Testis (tissue), 3 donors: ENCODE results near the gene POU3F1. TPM values are rescaled to one million over a fixed set of nuclear protein-coding genes. Genes with fewer than 3 reads are reported as not detected.

Experiments
- DNase-seq: peaks from one replicate; pipeline ENCODE4 v3.0.0-alpha.2; 2019
- H3K27ac ChIP-seq, 2 donors: fragments of 200-600 bp; sonication (generic); one replicate each; pipeline ENCODE4 v1.5.1; 2019
- H3K27me3 ChIP-seq: fragments of 200-600 bp; sonication (generic); one replicate; pipeline ENCODE4 v1.5.1; 2019
- H3K36me3 ChIP-seq: fragments of 200-600 bp; sonication (generic); one replicate; pipeline ENCODE4 v1.5.1; 2017; ENCODE audit warnings: low read depth; ENCODE audit errors: missing control alignments
- H3K4me1 ChIP-seq: fragments of 200-600 bp; sonication (generic); one replicate; pipeline ENCODE4 v1.5.1; 2019
- H3K4me3 ChIP-seq, 2 donors: fragments of 200-600 bp; sonication (generic); one replicate each; pipeline ENCODE4 v1.5.1; 2017 to 2019
- H3K9me3 ChIP-seq: fragments of 200-600 bp; sonication (generic); one replicate; pipeline ENCODE4 v1.5.1; 2017
- POLR2A ChIP-seq: fragments of 450-650 bp; IDR thresholded peaks from one replicate; pipeline ENCODE4 v1.6.1; 2017; ENCODE audit warnings: antibody characterized with exemption, mild to moderate bottlenecking, moderate library complexity
- WGBS, 2 donors: methylation state at CpG; one replicate each; pipeline ENCODE4 v1.1.5; 2018; 5-methylcytosine and 5-hydroxymethylcytosine counted together
- intact Hi-C: fragments of 100-400 bp; cut with DNase I; formaldehyde crosslinking; loops from one replicate; pipeline ENCODE4 v1.15.1; 2023; ENCODE audit warnings: low total_unique reads
- polyA plus RNA-seq: library from polyadenylated mRNA; stranded (reverse); fragments of 350-450 nt; fragmentation: Illumina TruSeq; extraction: RNeasy Lipid Tissue Mini Kit (QIAGEN cat#74804); gene quantifications from one replicate; pipeline ENCODE4 v1.2.3, GENCODE V29; 2014; ENCODE audit warnings: low read depth, low replicate concordance; ENCODE audit not compliant: insufficient read depth
- total RNA-seq, 2 donors: library from RNA; depleted of rRNA; stranded (reverse); fragments of >200 nt; gene quantifications; one replicate each; pipeline ENCODE4 v1.2.3, GENCODE V29; 2016
- TF ChIP-seq, protein P1 (sequence below), 3 experiments: fragments of 450-650 bp in 2 of 3; fragments of 200-600 bp in 1 of 3; sonication (generic) in 1 of 3; IDR thresholded peaks; one replicate each; pipeline ENCODE4 v1.5.1; 2016 to 2019; ENCODE audit warnings: antibody characterized with exemption in 3 of 3, mild to moderate bottlenecking in 2 of 3, moderate library complexity in 1 of 3

POU3F1 gene
- total and polyA plus RNA-seq, 3 donors from 2014 or later: 1.6 to 6.8 (median 6.0) TPM

DNA sequence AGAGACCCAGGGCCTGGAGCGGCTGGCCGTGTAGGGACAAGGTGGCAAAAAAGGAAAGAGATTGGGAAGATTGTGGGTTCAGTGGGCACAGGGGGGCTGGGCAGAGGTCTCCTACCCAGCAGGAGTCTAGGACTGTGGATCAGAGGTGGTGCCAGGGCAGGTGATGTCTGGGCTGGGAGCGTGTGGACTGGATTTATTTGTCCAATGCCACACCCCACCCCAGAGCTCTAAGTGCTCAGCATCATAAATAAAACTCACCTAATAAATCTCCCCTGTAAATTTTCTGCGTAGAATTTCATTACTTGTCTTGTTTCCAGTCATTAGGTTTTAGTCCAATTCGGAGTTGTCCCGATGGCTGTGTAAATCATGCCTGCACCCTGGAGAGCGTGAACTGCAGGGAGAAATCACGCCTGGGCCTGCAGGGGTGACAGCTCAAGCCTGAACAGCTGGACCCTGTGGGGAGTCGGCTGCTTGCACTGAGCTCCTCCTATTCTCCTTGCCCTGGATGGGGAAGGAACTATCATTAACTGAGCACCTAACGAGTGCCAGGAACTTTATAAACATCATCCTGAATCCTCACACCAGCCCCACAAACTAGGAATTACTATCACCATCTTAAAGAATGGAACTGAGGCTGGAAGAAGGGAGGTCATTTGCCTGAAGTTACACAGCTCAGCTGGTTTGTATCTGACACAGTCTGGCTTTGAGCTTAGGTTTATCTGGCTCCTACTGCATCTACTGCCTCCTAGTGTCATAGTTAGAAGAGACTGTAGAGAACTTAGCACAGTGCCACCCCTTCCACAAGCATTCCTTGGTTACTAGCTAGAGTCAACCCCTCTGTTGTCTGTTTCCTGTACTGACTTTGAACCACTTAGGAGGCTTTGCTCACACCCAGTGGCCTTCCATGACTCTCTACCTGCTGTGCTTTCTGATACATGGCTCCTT is 25.0 kb upstream of the POU3F1 start:
- DNase-seq: no peak
- 77 to 81% methylated on average over 10 of the region's 10 CpGs for WGBS, 2 donors
- no peak for TF ChIP-seq POLR2A
- TF ChIP-seq, protein P1, sequence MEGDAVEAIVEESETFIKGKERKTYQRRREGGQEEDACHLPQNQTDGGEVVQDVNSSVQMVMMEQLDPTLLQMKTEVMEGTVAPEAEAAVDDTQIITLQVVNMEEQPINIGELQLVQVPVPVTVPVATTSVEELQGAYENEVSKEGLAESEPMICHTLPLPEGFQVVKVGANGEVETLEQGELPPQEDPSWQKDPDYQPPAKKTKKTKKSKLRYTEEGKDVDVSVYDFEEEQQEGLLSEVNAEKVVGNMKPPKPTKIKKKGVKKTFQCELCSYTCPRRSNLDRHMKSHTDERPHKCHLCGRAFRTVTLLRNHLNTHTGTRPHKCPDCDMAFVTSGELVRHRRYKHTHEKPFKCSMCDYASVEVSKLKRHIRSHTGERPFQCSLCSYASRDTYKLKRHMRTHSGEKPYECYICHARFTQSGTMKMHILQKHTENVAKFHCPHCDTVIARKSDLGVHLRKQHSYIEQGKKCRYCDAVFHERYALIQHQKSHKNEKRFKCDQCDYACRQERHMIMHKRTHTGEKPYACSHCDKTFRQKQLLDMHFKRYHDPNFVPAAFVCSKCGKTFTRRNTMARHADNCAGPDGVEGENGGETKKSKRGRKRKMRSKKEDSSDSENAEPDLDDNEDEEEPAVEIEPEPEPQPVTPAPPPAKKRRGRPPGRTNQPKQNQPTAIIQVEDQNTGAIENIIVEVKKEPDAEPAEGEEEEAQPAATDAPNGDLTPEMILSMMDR (IDR thresholded peaks at IDR 0.05): no peak
- H3K27me3 ChIP-seq: no peaks in the 10 kb centered on the region
- no peak overlapping the region for H3K4me3 ChIP-seq
- intact Hi-C loops: no loop called here
- H3K36me3 ChIP-seq: no peaks in the 10 kb centered on the region
- no peak overlapping the region for H3K27ac ChIP-seq
- no peaks in the 10 kb centered on the region for H3K9me3 ChIP-seq
- no peaks in the 10 kb centered on the region for H3K4me1 ChIP-seq

DNA sequence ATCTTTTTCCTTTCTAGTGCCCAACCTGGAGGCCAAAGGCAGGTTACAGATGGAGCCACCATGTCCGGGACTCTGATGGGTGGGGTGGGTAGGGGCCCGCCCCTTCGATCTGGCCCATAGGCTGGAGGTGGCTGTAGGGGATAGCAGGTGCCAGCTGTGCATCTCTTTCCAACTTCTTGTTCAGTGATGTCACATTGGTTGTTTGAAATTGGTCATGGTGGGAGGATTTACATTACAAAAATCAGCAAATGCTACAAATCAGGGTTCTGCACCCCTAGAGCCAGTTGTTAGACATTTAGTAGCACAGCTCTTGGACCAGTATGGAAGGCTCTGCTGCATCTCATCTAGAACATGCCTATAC is 22.4 kb upstream of the POU3F1 start:
- no peaks in the 10 kb centered on the region for H3K4me1 ChIP-seq
- intact Hi-C loops: no loop called here
- TF ChIP-seq, protein P1 (IDR thresholded peaks at IDR 0.05): no peak
- TF ChIP-seq POLR2A: no peak
- H3K36me3 ChIP-seq: no peaks in the 10 kb centered on the region
- H3K4me3 ChIP-seq: no peak overlapping the region
- no peaks in the 10 kb centered on the region for H3K9me3 ChIP-seq
- H3K27me3 ChIP-seq: no peaks in the 10 kb centered on the region
- no peak overlapping the region for H3K27ac ChIP-seq
- no peak for DNase-seq
- WGBS, 2 donors: 92 to 95% methylated on average over 3 of the region's 3 CpGs

DNA sequence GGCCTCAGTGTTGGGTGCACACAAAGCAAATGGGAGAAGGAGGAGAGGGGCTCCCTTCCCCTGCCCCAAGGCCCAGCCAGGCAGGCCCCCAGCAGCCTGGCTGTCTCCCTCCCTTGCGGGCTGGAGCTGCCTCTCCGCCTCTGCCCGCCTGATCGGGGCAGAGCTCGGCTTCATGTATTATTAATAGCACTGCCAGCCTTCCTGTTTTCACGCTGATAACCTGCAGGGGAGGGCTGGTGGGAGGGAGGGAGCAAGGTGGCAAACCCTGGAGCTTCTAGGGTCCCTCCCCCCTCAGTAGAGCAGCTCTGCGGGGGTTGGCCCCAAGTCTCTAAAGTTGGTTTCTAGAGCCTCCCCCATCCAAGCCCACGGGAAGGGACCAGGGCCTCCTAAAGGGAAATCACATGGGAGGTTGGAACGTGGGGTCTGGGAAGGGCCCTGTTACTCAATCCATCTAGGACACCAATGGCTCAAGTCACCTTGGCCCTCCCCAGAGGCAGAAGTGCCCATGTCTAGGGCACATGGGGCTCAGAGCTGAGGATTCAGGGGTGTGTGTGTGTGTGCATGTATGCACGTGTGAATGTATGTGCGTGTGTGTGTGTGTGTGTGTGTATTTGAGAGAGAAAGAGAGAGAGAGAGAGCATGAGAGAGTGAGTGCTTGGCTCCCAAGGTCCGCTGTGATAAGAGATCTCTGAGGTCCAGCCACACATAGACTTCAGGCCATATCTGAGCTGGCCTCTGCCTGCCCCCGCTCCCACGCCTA is 21.8 kb upstream of the POU3F1 start:
- H3K9me3 ChIP-seq: no peaks in the 10 kb centered on the region
- no peaks in the 10 kb centered on the region for H3K27me3 ChIP-seq
- H3K27ac ChIP-seq: no peak overlapping the region
- DNase-seq: no peak
- WGBS, 2 donors: 76 to 85% methylated on average over 5 to 14 of the region's 14 CpGs
- TF ChIP-seq POLR2A: no peak
- TF ChIP-seq, protein P1 (IDR thresholded peaks at IDR 0.05): no peak
- intact Hi-C loops: no loop called here
- H3K4me1 ChIP-seq: no peaks in the 10 kb centered on the region
- H3K4me3 ChIP-seq: no peak overlapping the region
- H3K36me3 ChIP-seq: no peaks in the 10 kb centered on the region

DNA sequence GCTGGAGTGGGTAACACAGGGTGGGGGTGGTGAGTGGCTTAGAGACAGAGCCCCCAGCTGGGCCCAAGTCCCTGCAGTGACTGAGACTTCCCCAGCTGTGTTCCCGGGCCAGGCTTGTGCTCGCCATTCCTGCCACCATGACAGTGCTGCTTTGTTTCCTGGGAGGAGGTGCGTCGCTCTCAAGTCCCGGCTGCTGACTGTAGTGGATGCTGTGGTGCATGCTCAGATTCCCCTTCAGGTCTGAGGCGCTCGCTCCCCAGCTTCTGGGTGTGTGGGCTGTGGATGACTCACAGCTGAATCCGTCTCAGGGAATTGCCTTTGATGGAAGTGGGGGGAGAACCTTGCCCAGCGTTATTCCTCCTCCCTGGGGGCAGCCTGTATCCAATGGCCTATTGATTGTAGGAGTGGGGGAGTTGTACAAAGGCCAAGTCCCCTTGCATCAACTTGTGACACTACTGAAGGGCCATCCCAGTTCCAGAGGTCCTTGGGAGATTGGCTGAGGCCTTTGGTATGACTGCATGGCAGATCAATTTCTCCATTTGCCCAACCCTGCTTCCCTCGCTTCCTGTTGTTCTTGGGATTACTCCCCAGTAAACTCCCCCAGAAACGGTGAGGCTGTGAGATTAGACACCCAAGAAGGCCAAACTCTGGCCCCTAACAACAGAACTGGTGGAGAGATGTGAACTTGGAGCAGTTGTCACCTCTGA is 17.8 kb upstream of the POU3F1 start:
- DNase-seq: no peak
- Histone ChIP-seq H3K27me3 (no peaks in the 10 kb centered on the region), H3K9me3 (no peaks in the 10 kb centered on the region), H3K4me3 (no peak overlapping the region), H3K27ac (no peak overlapping the region), H3K4me1 (no peaks in the 10 kb centered on the region), H3K36me3 (no peaks in the 10 kb centered on the region)
- WGBS, 2 donors: 71 to 80% methylated on average over 4 to 11 of the region's 11 CpGs
- intact Hi-C loops: no loop called here
- TF ChIP-seq, protein P1 (IDR thresholded peaks at IDR 0.05): no peak
- TF ChIP-seq POLR2A: no peak
